Cardiac fibroblast (primary cell): Measurements from ENCODE around the gene DLEC1.

Experiments used
- DNase-seq, 2 donors: peaks; one replicate each; pipeline versions ENCODE4 v3.0.0 to v3.0.0-alpha.2; 2010; ENCODE audit warnings: low read depth in 2 of 2
- H3K4me3 ChIP-seq, 2 donors: replicated peaks in 1 of 2; 1 replicate in 1 of 2; 2 replicates in 1 of 2; pipeline ENCODE4 v1.5.1; 2011; ENCODE audit warnings: low read depth in 2 of 2, low read length in 2 of 2, mild to moderate bottlenecking in 2 of 2, moderate library complexity in 1 of 2
- TF ChIP-seq, protein P1 (sequence below): IDR thresholded peaks from one replicate; pipeline ENCODE4 v1.5.1; 2011; ENCODE audit warnings: low read depth, mild to moderate bottlenecking, low read length, inconsistent platforms

The DLEC1 gene

DNA sequence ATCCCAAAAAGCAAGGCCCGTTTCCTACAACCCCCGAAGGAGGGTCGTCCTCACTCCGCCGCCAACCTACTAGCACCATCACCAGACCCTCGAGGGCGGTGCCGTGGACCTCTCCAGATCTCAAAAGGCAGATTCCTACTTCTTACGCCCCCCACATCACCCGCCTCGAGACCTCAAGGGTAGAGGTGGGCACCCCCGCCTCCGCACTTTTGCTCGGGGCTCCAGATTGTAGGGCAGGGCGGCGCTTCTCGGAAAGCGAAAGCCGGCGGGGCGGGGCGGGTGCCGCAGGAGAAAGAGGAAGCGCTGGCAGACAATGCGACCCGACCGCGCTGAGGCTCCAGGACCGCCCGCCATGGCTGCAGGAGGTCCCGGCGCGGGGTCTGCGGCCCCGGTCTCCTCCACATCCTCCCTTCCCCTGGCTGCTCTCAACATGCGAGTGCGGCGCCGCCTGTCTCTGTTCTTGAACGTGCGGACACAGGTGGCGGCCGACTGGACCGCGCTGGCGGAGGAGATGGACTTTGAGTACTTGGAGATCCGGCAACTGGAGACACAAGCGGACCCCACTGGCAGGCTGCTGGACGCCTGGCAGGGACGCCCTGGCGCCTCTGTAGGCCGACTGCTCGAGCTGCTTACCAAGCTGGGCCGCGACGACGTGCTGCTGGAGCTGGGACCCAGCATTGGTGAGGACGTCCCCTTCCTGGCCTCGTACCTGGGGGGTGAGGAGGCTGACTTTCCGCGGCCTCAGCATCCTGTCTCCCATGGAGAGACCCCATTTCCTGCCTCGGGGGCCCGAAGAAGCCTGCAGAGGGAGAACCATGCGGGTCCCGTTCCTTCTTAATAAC lies 99.6 kb downstream of the DLEC1 start, which contains the start of gene MYD88:
Gene MYD88 (plus strand): TSS at position 313 of the 842 bp plus-strand sequence. CDS start 40 bp downstream, at position 353.
- DNase-seq, result peak; percentile 59 to 63
- peak within 1 kb of the TSS; percentile 83 to 86 for H3K4me3 ChIP-seq
- TF ChIP-seq, protein P1, sequence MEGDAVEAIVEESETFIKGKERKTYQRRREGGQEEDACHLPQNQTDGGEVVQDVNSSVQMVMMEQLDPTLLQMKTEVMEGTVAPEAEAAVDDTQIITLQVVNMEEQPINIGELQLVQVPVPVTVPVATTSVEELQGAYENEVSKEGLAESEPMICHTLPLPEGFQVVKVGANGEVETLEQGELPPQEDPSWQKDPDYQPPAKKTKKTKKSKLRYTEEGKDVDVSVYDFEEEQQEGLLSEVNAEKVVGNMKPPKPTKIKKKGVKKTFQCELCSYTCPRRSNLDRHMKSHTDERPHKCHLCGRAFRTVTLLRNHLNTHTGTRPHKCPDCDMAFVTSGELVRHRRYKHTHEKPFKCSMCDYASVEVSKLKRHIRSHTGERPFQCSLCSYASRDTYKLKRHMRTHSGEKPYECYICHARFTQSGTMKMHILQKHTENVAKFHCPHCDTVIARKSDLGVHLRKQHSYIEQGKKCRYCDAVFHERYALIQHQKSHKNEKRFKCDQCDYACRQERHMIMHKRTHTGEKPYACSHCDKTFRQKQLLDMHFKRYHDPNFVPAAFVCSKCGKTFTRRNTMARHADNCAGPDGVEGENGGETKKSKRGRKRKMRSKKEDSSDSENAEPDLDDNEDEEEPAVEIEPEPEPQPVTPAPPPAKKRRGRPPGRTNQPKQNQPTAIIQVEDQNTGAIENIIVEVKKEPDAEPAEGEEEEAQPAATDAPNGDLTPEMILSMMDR, result no peak

DNA sequence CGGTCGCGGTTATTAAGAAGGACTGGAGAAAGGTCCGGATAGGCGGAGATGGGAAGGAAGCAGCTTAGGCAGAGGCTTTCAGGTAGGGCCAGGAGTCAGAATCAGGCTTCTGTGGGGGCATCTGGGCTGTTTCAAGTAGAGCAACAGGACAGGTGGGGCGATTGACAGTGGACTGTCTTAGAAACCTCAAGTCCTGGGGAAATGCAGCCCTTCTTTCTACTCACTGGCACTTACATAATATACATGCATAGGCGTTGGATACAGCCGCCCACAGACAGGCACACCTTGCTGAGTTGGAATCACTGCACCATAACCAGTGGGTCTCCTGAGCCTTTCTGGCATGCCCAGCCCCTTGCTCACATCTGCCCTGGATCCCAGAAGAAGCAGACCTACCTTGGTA lies 100.2 kb downstream of the DLEC1 start:
- TF ChIP-seq, protein P1, result no peak
- DNase-seq, result peak; percentile 17 to 26
- H3K4me3 ChIP-seq, result peak overlapping the region; percentile 83 to 86

DNA sequence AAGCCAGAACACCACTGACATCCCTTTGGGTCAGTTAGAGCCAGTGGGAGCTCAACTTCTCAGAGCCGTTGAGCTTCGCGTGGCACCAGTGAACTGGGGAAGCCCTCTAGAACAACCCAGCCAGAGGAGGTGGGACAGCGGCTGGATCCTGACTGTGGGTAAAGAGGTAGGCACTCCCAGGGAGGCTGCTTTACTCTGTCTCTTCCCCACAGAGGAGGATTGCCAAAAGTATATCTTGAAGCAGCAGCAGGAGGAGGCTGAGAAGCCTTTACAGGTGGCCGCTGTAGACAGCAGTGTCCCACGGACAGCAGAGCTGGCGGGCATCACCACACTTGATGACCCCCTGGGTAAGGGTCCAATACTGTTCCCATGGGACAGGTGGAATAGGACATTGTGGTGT lies 100.6 kb downstream of the DLEC1 start:
- peak overlapping the region; percentile 83 to 86 for H3K4me3 ChIP-seq
- no peak for DNase-seq
- TF ChIP-seq, protein P1, result no peak

DNA sequence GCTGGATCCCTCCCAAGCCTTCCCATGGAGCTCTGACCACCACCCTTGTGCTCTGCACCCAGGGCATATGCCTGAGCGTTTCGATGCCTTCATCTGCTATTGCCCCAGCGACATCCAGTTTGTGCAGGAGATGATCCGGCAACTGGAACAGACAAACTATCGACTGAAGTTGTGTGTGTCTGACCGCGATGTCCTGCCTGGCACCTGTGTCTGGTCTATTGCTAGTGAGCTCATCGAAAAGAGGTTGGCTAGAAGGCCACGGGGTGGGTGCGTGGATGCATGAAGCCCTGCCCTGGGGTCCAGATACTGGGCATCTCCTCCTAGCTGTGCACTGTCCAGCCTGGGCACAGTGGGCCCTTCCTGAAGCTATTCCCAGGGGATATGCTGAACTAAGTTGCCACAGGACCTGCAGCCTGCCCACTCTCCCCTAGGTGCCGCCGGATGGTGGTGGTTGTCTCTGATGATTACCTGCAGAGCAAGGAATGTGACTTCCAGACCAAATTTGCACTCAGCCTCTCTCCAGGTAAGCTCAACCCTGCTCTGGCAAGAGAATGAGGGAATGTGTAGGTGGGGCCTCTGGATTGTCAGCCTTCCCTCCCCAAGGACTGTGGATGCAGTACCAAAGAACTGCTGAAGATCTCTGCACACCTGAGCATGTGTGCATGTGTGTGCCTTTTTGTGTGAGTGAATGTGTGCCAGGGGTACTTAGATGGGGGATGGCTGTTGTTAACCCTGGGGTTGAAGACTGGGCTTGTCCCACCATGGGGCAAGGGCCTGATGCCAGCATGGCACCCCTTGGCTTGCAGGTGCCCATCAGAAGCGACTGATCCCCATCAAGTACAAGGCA lies 101.5 kb downstream of the DLEC1 start:
- no peak overlapping the region for H3K4me3 ChIP-seq

DNA sequence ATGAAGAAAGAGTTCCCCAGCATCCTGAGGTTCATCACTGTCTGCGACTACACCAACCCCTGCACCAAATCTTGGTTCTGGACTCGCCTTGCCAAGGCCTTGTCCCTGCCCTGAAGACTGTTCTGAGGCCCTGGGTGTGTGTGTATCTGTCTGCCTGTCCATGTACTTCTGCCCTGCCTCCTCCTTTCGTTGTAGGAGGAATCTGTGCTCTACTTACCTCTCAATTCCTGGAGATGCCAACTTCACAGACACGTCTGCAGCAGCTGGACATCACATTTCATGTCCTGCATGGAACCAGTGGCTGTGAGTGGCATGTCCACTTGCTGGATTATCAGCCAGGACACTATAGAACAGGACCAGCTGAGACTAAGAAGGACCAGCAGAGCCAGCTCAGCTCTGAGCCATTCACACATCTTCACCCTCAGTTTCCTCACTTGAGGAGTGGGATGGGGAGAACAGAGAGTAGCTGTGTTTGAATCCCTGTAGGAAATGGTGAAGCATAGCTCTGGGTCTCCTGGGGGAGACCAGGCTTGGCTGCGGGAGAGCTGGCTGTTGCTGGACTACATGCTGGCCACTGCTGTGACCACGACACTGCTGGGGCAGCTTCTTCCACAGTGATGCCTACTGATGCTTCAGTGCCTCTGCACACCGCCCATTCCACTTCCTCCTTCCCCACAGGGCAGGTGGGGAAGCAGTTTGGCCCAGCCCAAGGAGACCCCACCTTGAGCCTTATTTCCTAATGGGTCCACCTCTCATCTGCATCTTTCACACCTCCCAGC lies 102.4 kb downstream of the DLEC1 start:
- TF ChIP-seq, protein P1, result no peak
- DNase-seq, result no peak
- no peak overlapping the region for H3K4me3 ChIP-seq

More for the DNA sequence above, 101.5 kb downstream of the DLEC1 start:
- no peak for DNase-seq
- TF ChIP-seq, protein P1, result no peak

DNA sequence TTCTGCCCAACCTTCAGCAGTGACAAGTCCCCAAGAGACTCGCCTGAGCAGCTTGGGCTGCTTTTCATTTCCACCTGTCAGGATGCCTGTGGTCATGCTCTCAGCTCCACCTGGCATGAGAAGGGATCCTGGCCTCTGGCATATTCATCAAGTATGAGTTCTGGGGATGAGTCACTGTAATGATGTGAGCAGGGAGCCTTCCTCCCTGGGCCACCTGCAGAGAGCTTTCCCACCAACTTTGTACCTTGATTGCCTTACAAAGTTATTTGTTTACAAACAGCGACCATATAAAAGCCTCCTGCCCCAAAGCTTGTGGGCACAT lies 102.9 kb downstream of the DLEC1 start:
- TF ChIP-seq, protein P1, result no peak
- DNase-seq, result no peak
- no peak overlapping the region for H3K4me3 ChIP-seq
